ENCODE measurements around the gene CHCHD3. TPM values are rescaled to one million over a fixed set of nuclear protein-coding genes. Genes with fewer than 3 reads are reported as not detected.

The CHCHD3 gene
- total RNA-seq, 1 donor from 2014 or later: 62.1 TPM

DNA sequence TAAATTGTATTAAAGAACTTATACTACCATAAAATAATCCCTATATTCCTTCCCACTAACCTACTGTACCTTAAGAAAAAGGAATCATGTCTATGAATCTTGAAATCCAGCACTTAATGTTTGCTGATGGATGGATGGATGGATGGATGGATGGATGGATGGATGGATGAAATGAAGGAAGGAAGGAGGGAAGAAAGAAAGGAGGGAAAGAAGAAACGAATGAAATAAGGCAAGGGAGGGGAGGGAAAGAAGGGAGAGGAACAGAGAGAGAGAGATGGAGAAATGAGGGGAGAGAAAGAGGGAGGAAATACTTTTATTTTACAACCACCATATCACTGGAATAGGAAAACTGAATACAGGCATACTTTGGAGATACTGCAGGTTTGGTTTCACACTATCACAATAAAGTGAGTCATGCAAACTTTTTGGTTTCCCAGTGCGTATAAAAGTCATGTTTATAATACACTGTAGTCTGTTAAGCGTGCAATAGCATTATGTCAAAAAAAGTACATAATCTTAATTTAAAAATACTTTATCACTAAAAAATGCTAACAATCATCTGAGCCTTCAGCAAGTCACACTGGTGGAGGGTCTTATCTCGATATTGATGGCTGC lies 219.8 kb downstream of the CHCHD3 start:
- Histone ChIP-seq H3K4me3 (ENCODE audit: low read depth, low read length) (no peak overlapping the region), H3K36me3 (ENCODE audit: control insufficient read depth, insufficient read depth, low read length) (no peaks in the 10 kb centered on the region), H3K27me3 (ENCODE audit: control insufficient read depth, insufficient read depth, low read length) (no peaks in the 10 kb centered on the region)
- DNase-seq (ENCODE audit: low read depth): no peak
- FAIRE-seq: no peak
- TF ChIP-seq, protein P1, sequence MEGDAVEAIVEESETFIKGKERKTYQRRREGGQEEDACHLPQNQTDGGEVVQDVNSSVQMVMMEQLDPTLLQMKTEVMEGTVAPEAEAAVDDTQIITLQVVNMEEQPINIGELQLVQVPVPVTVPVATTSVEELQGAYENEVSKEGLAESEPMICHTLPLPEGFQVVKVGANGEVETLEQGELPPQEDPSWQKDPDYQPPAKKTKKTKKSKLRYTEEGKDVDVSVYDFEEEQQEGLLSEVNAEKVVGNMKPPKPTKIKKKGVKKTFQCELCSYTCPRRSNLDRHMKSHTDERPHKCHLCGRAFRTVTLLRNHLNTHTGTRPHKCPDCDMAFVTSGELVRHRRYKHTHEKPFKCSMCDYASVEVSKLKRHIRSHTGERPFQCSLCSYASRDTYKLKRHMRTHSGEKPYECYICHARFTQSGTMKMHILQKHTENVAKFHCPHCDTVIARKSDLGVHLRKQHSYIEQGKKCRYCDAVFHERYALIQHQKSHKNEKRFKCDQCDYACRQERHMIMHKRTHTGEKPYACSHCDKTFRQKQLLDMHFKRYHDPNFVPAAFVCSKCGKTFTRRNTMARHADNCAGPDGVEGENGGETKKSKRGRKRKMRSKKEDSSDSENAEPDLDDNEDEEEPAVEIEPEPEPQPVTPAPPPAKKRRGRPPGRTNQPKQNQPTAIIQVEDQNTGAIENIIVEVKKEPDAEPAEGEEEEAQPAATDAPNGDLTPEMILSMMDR (IDR thresholded peaks at IDR 0.05; ENCODE audit: insufficient read depth, low read length, severe bottlenecking): no peak

DNA sequence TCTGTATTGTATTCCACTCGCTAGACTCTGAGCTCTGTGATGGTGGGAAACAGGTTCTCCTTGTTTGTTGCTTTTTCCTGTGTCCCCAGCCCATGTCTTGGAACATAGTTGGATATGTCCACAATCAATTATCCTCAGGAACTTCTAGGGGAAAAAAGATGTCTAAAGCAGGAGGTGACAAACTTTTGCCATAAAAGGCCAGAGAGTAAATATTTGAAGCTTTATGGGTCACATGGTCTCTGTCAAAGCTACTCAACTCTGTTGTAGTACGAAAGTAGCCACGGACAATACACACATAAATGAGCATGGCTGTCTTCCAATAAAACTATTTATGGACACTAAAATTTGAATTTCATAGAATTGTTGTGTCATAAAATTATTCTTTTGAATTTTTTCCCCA lies 220.5 kb downstream of the CHCHD3 start:
- Histone ChIP-seq H3K36me3 (ENCODE audit: control insufficient read depth, insufficient read depth, low read length) (no peaks in the 10 kb centered on the region), H3K4me3 (ENCODE audit: low read depth, low read length) (no peak overlapping the region), H3K27me3 (ENCODE audit: control insufficient read depth, insufficient read depth, low read length) (no peaks in the 10 kb centered on the region)
- TF ChIP-seq, protein P1 (IDR thresholded peaks at IDR 0.05; ENCODE audit: insufficient read depth, low read length, severe bottlenecking): no peak
- DNase-seq (ENCODE audit: low read depth): no peak
- FAIRE-seq: no peak

- no peaks in the 10 kb centered on the region for H3K27me3 ChIP-seq (ENCODE audit: control insufficient read depth, insufficient read depth, low read length)
- no peak overlapping the region for H3K4me3 ChIP-seq (ENCODE audit: low read depth, low read length)
- FAIRE-seq (no peak), DNase-seq (ENCODE audit: low read depth) (no peak)
- H3K36me3 ChIP-seq (ENCODE audit: control insufficient read depth, insufficient read depth, low read length): no peaks in the 10 kb centered on the region
- TF ChIP-seq, protein P1 (IDR thresholded peaks at IDR 0.05; ENCODE audit: insufficient read depth, low read length, severe bottlenecking): no peak
These were observed 222.7 kb downstream of the CHCHD3 start for GRCh38 chr7:132859199-132859598.

- no peaks in the 10 kb centered on the region for H3K36me3 ChIP-seq (ENCODE audit: control insufficient read depth, insufficient read depth, low read length)
- FAIRE-seq: no peak
- no peak for DNase-seq (ENCODE audit: low read depth)
- H3K4me3 ChIP-seq (ENCODE audit: low read depth, low read length): no peak overlapping the region
- H3K27me3 ChIP-seq (ENCODE audit: control insufficient read depth, insufficient read depth, low read length): no peaks in the 10 kb centered on the region
- TF ChIP-seq, protein P1 (IDR thresholded peaks at IDR 0.05; ENCODE audit: insufficient read depth, low read length, severe bottlenecking): no peak
These were observed 223.1 kb downstream of the CHCHD3 start for GRCh38 chr7:132858760-132859159.

DNA sequence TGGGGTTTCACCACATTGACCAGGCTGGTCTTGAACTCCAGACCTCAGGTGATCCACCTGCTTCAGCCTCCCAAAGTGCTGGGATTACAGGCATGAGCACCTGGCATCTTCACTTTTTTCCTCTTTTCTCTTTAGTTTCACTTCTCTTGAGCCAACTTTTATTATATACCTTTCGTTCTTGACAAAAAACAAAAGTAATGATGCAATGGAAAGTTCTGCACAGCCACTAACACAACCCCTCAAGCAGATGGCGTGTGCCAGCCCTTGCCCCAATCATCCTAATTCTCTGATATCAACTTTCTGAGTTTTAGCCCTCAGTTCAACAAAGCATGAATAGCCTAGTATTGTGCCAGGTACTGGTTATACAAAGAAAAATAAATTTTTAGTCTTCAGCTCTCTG lies 223.6 kb downstream of the CHCHD3 start:
- FAIRE-seq (no peak), DNase-seq (ENCODE audit: low read depth) (no peak)
- TF ChIP-seq, protein P1 (IDR thresholded peaks at IDR 0.05; ENCODE audit: insufficient read depth, low read length, severe bottlenecking): no peak
- no peaks in the 10 kb centered on the region for H3K36me3 ChIP-seq (ENCODE audit: control insufficient read depth, insufficient read depth, low read length)
- H3K27me3 ChIP-seq (ENCODE audit: control insufficient read depth, insufficient read depth, low read length): no peaks in the 10 kb centered on the region
- H3K4me3 ChIP-seq (ENCODE audit: low read depth, low read length): no peak overlapping the region

- no peak for DNase-seq (ENCODE audit: low read depth)
- FAIRE-seq: no peak
- TF ChIP-seq, protein P1 (IDR thresholded peaks at IDR 0.05; ENCODE audit: insufficient read depth, low read length, severe bottlenecking): no peak
- H3K4me3 ChIP-seq (ENCODE audit: low read depth, low read length): no peak overlapping the region
- H3K27me3 ChIP-seq (ENCODE audit: control insufficient read depth, insufficient read depth, low read length): no peaks in the 10 kb centered on the region
- no peaks in the 10 kb centered on the region for H3K36me3 ChIP-seq (ENCODE audit: control insufficient read depth, insufficient read depth, low read length)
These were observed 224.2 kb downstream of the CHCHD3 start for GRCh38 chr7:132857703-132858102.

All from bronchial epithelial cell (primary cell).